Panc1 (cell line): ENCODE measurements around the gene PHC3.

Experiments used
- CTCF ChIP-seq: fragments of 450-650 bp; IDR thresholded peaks from 2 replicates; pipeline ENCODE4 v1.5.1; 2017; ENCODE audit warnings: mild to moderate bottlenecking
- POLR2AphosphoS5 ChIP-seq: IDR thresholded peaks from 2 replicates; pipeline ENCODE4 v1.6.1; 2012; ENCODE audit warnings: mild to moderate bottlenecking, low read depth, low read length, moderate library complexity
- REST ChIP-seq, 2 experiments: IDR thresholded peaks; 2 replicates each; pipeline ENCODE4 v1.6.1; 2011 to 2012; ENCODE audit warnings: low read depth in 2 of 2, control low read depth in 1 of 2, low read length in 1 of 2, mild to moderate bottlenecking in 1 of 2, moderate library complexity in 1 of 2; ENCODE audit not compliant: insufficient read depth in 1 of 2
- SIN3A ChIP-seq: IDR thresholded peaks from 2 replicates; pipeline ENCODE4 v1.6.1; 2012; ENCODE audit warnings: low read depth, mild to moderate bottlenecking, low read length, moderate library complexity, borderline replicate concordance; ENCODE audit not compliant: insufficient read depth

- no peak for TF ChIP-seq POLR2AphosphoS5
- no peak for TF ChIP-seq CTCF
- TF ChIP-seq REST (IDR thresholded peaks at IDR 0.05; ENCODE audit: insufficient read depth in 1 of 2, low read depth in 2 of 2, low read length in 1 of 2): no peak
- TF ChIP-seq SIN3A: no peak
These were observed 26.2 kb upstream of the PHC3 start for GRCh38 chr3:170207717-170208116.
